ENCODE data around the gene ANO4. TPM values are rescaled to one million over a fixed set of nuclear protein-coding genes. Genes with fewer than 3 reads are reported as not detected.
"Not testable (repeated sequence)": the region's sequence is repeated elsewhere in the genome, so short reads cannot be mapped to it uniquely, and the experiment has no call there.

ANO4 gene
- total and polyA plus RNA-seq, 9 donors: 1.8 to 13.1 (median 5.6) TPM

GRCh38 chr12:100982511-100983183, 188.1 kb downstream of the ANO4 start:
- Histone ChIP-seq H3K27me3 (no peaks in the 10 kb centered on the region), H3K4me1 (ENCODE audit: insufficient read depth) (peaks cover 8% of the 10 kb centered on the region), H3K4me3 (no peak overlapping the region), H3K9me3 (no peaks in the 10 kb centered on the region), H3K36me3 (no peaks in the 10 kb centered on the region), H3K27ac (no peak overlapping the region)
- DNase-seq: no peak
- 89 to 97% (median 94%) methylated on average over 2 of the region's 2 CpGs for WGBS, 3 donors
- intact Hi-C loops (cut with DNase I): no loop called here
- TF ChIP-seq POLR2A (IDR thresholded peaks at IDR 0.05): no peak
- no peak for TF ChIP-seq EP300 (IDR thresholded peaks at IDR 0.05)
- no peak for TF ChIP-seq CTCF (IDR thresholded peaks at IDR 0.05)

DNA sequence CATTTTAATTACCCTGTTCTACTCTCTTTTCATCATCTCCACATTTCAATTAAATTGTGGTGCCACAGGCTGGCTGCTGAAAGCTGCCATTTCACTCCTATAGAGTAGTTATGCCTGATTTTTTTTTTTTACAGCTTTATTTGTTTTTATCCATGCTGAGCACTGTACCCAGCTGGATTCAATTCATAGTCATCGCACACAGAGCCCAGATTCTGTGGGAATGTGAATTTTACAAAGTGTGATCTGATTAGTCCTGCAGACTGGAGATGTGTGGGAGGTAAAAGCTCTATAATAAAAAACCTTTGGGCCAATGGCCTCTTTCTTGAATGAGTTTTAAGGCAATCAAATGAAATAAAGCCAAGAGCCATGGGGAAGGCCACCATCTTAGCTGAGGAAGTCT, 190.2 kb downstream of the ANO4 start:
- no peaks in the 10 kb centered on the region for H3K9me3 ChIP-seq
- 48 to 68% (median 49%) methylated on average over 1 of the region's 1 CpG for WGBS, 3 donors
- H3K27ac ChIP-seq: no peak overlapping the region
- no peak for DNase-seq
- TF ChIP-seq POLR2A (IDR thresholded peaks at IDR 0.05) (no peak), CTCF (IDR thresholded peaks at IDR 0.05) (no peak), EP300 (IDR thresholded peaks at IDR 0.05) (no peak)
- H3K27me3 ChIP-seq: no peaks in the 10 kb centered on the region
- peaks cover 8% of the 10 kb centered on the region for H3K4me1 ChIP-seq (ENCODE audit: insufficient read depth)
- intact Hi-C loops (cut with DNase I): no loop called here
- no peak overlapping the region for H3K4me3 ChIP-seq
- no peaks in the 10 kb centered on the region for H3K36me3 ChIP-seq

DNA sequence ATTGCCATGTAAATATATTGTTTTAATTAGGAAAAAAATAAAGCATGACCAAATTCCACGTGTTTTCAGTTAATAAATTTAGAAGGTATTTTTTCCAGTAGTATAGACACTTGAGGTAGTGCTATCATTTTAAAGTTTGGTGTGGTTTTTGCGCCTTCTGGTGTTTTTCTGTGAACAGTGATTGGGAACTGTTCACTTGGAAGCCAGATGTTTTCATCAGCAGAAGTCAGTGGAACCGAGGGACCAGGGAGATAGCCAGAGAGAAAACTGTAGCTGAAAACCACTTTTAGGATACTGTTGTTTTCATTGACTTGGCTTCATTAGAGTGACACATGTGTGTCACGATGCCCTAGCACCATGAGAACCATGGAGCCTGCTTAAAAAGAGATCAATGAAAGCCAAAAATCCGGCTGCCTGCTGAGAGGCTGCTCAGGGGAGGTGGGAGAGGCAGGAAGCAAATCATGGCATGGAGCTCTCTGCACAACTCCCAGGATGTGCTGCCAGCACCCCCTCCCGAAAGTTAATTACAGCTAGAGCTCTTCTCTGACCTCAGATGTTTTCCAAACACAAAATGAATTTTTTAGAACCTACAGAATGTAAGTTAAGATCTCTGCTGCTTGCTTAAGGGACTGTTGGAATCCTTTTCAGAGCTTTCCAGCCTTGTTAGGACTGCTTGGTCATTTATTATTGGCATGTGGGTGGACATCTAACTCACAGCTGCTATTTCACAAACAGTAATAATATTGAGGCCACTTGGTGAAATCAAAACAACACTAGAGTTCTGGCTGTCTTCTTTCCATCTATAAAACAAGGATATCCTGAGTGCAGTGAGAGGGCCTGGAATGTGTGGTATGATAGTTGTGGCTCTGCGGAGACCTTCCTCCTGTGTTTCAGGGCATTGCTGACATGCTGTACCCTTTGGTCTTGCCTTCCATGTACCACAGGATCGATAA, 192.3 kb downstream of the ANO4 start:
- Histone ChIP-seq H3K4me3 (no peak overlapping the region), H3K27me3 (no peaks in the 10 kb centered on the region), H3K27ac (peak overlapping the region in 1 of 2 donors; percentile 6), H3K36me3 (no peaks in the 10 kb centered on the region), H3K9me3 (no peaks in the 10 kb centered on the region), H3K4me1 (ENCODE audit: insufficient read depth) (peaks cover 8% of the 10 kb centered on the region)
- DNase-seq: peak in 4 of 5 donors; percentile 15 to 37 (median 28)
- intact Hi-C loops (cut with DNase I): no loop called here
- 8 to 25% (median 11%) methylated on average over 8 of the region's 8 CpGs for WGBS, 3 donors
- TF ChIP-seq EP300 (IDR thresholded peaks at IDR 0.05) (no peak), CTCF (IDR thresholded peaks at IDR 0.05) (no peak), POLR2A (IDR thresholded peaks at IDR 0.05) (no peak)

GRCh38 chr12:100987552-100988521, 193.3 kb downstream of the ANO4 start:
- no peaks in the 10 kb centered on the region for H3K36me3 ChIP-seq
- no peaks in the 10 kb centered on the region for H3K9me3 ChIP-seq
- H3K27me3 ChIP-seq: no peaks in the 10 kb centered on the region
- WGBS, 3 donors: 32 to 34% (median 32%) methylated on average over 5 of the region's 5 CpGs
- intact Hi-C loops (cut with DNase I): no loop called here
- H3K4me1 ChIP-seq (ENCODE audit: insufficient read depth): peaks cover 8% of the 10 kb centered on the region
- no peak overlapping the region for H3K27ac ChIP-seq
- H3K4me3 ChIP-seq: no peak overlapping the region
- TF ChIP-seq CTCF (IDR thresholded peaks at IDR 0.05) (no peak), EP300 (IDR thresholded peaks at IDR 0.05) (no peak), POLR2A (IDR thresholded peaks at IDR 0.05) (no peak)
- peak in 4 of 5 donors; percentile 18 to 41 (median 22) for DNase-seq

GRCh38 chr12:100989509-100989908, 194.9 kb downstream of the ANO4 start:
- intact Hi-C loops (cut with DNase I); H3K4me1 ChIP-seq (ENCODE audit: insufficient read depth); H3K9me3 ChIP-seq; DNase-seq; H3K4me3 ChIP-seq; H3K27ac ChIP-seq; H3K27me3 ChIP-seq; H3K36me3 ChIP-seq: not testable (repeated sequence)

All from ovary (tissue), 9 donors.